HL-60 (cell line): ENCODE results near the gene ME1.

Experiments
- CTCF ChIP-seq: IDR thresholded peaks from one replicate; pipeline ENCODE4 v1.5.1; 2011; ENCODE audit warnings: low read length, control low read depth, inconsistent platforms; ENCODE audit not compliant: insufficient read depth
- GABPA ChIP-seq: IDR thresholded peaks from 2 replicates; pipeline ENCODE4 v1.6.1; 2012; ENCODE audit warnings: low read depth
- SPI1 ChIP-seq: IDR thresholded peaks from 2 replicates; pipeline ENCODE4 v1.6.1; 2012; ENCODE audit warnings: low read depth, mild to moderate bottlenecking, borderline replicate concordance

GRCh38 chr6:83462524-83462923 lies 31.7 kb upstream of the ME1 start:
- TF ChIP-seq CTCF (no peak), SPI1 (no peak), GABPA (no peak)
